Subcutaneous abdominal adipose tissue (tissue), 5 donors: ENCODE results near the gene ZCWPW1.
A peak's percentile ranks its signal among the peaks of the same experiment; 100 is the strongest.
"Not testable (repeated sequence)": the region's sequence is repeated elsewhere in the genome, so short reads cannot be mapped to it uniquely, and the experiment has no call there.

Experiments used
- H3K27ac ChIP-seq: one replicate; pipeline ENCODE4 v1.7.0; 2013; ENCODE audit warnings: low read depth, mild to moderate bottlenecking, inconsistent platforms, low read length, moderate library complexity
- H3K27me3 ChIP-seq, 5 donors: one replicate each; pipeline ENCODE4 v1.7.0; 2013; ENCODE audit warnings: low read length in 5 of 5, inconsistent platforms in 1 of 5; ENCODE audit not compliant: control insufficient read depth in 5 of 5, insufficient read depth in 4 of 5
- H3K36me3 ChIP-seq, 5 donors: one replicate each; pipeline ENCODE4 v1.7.0; 2013; ENCODE audit warnings: low read length in 5 of 5; ENCODE audit not compliant: control insufficient read depth in 5 of 5, insufficient read depth in 5 of 5
- H3K4me1 ChIP-seq, 5 donors: one replicate each; pipeline ENCODE4 v1.7.0; 2013; ENCODE audit warnings: low read length in 5 of 5, mild to moderate bottlenecking in 3 of 5, moderate library complexity in 1 of 5; ENCODE audit not compliant: control insufficient read depth in 5 of 5, insufficient read depth in 5 of 5
- H3K4me3 ChIP-seq, 5 donors: one replicate each; pipeline ENCODE4 v1.7.0; 2013; ENCODE audit warnings: low read length in 5 of 5, low read depth in 1 of 5
- H3K9ac ChIP-seq, 5 donors: one replicate each; pipeline ENCODE4 v1.7.0; 2013; ENCODE audit warnings: low read length in 5 of 5, mild to moderate bottlenecking in 4 of 5, moderate library complexity in 3 of 5
- H3K9me3 ChIP-seq, 5 donors: one replicate each; pipeline ENCODE4 v1.7.0; 2013; ENCODE audit warnings: low read length in 5 of 5; ENCODE audit not compliant: control insufficient read depth in 5 of 5
- donor health status: healthy.
- donor health status: healthy.
- donor health status: healthy.
- donor health status: healthy.
- donor health status: healthy.

The ZCWPW1 gene

GRCh38 chr7:100376066-100376465 lies 52.4 kb downstream of the ZCWPW1 start:
- Histone ChIP-seq H3K9me3 (no peaks in the 10 kb centered on the region), H3K4me3 (no peak overlapping the region), H3K27ac (no peak overlapping the region), H3K27me3 (no peaks in the 10 kb centered on the region), H3K4me1 (peaks cover 0 to 36% (median 23%) of the 10 kb centered on the region in 5 donors), H3K36me3 (no peaks in the 10 kb centered on the region), H3K9ac (no peak overlapping the region)

- H3K9ac ChIP-seq = no peak overlapping the region
- H3K36me3 ChIP-seq = no peaks in the 10 kb centered on the region
- no peaks in the 10 kb centered on the region for H3K27me3 ChIP-seq
- H3K4me1 ChIP-seq = peaks cover 0 to 46% (median 28%) of the 10 kb centered on the region in 5 donors
- no peaks in the 10 kb centered on the region for H3K9me3 ChIP-seq
- no peak overlapping the region for H3K27ac ChIP-seq
- peak overlapping the region in 1 of 5 donors; percentile 20 for H3K4me3 ChIP-seq
These were observed 53.9 kb downstream of the ZCWPW1 start for GRCh38 chr7:100374601-100375000.

- H3K36me3 ChIP-seq, H3K9me3 ChIP-seq, H3K9ac ChIP-seq, H3K27ac ChIP-seq, H3K27me3 ChIP-seq: not testable (repeated sequence)
- peaks cover 0 to 48% (median 28%) of the 10 kb centered on the region in 5 donors for H3K4me1 ChIP-seq
- H3K4me3 ChIP-seq = peak overlapping the region in 3 of 5 donors; percentile 11 to 49 (median 22)
These were observed 54.5 kb downstream of the ZCWPW1 start for GRCh38 chr7:100373870-100374598.

GRCh38 chr7:100373261-100373831 lies 55.2 kb downstream of the ZCWPW1 start, which contains the start of gene PILRA:
PILRA (plus strand) TSS chr7:100373487; CDS start chr7:100373657, 170 bp downstream.
- Histone ChIP-seq H3K9ac (peak within 1 kb of the TSS in 2 of 5 donors; percentile 33 to 47), H3K4me1 (peaks cover 0 to 53% (median 28%) of the 10 kb centered on the region in 5 donors), H3K4me3 (peak within 1 kb of the TSS in 4 of 5 donors; percentile 11 to 49 (median 24)), H3K36me3 (peaks cover 0 to 6% (median 3%) of the 10 kb centered on the region in 5 donors), H3K27ac (no peak within 1 kb of the TSS), H3K9me3 (no peaks in the 10 kb centered on the region), H3K27me3 (no peaks in the 10 kb centered on the region)

GRCh38 chr7:100372694-100373093 lies 55.8 kb downstream of the ZCWPW1 start:
- no peaks in the 10 kb centered on the region for H3K27me3 ChIP-seq
- H3K4me1 ChIP-seq = peaks cover 0 to 58% (median 31%) of the 10 kb centered on the region in 5 donors
- H3K36me3 ChIP-seq = peaks cover 0 to 9% (median 4%) of the 10 kb centered on the region in 5 donors
- H3K9me3 ChIP-seq = no peaks in the 10 kb centered on the region
- peak overlapping the region in 1 of 5 donors; percentile 49 for H3K4me3 ChIP-seq
- no peak overlapping the region for H3K27ac ChIP-seq
- H3K9ac ChIP-seq = peak overlapping the region in 2 of 5 donors; percentile 33 to 47

- Histone ChIP-seq H3K4me1 (peaks cover 0 to 59% (median 31%) of the 10 kb centered on the region in 5 donors), H3K4me3 (no peak overlapping the region), H3K27ac (no peak overlapping the region), H3K27me3 (no peaks in the 10 kb centered on the region), H3K36me3 (peaks cover 0 to 14% (median 9%) of the 10 kb centered on the region in 5 donors), H3K9me3 (no peaks in the 10 kb centered on the region), H3K9ac (peak overlapping the region in 2 of 5 donors; percentile 33 to 47)
These were observed 56.2 kb downstream of the ZCWPW1 start for GRCh38 chr7:100372256-100372655.

GRCh38 chr7:100371561-100372171 lies 56.8 kb downstream of the ZCWPW1 start:
- Histone ChIP-seq H3K27ac (no peak overlapping the region), H3K4me1 (peaks cover 0 to 61% (median 31%) of the 10 kb centered on the region in 5 donors), H3K36me3 (peaks cover 0 to 16% (median 10%) of the 10 kb centered on the region in 5 donors), H3K9me3 (no peaks in the 10 kb centered on the region), H3K9ac (no peak overlapping the region), H3K27me3 (no peaks in the 10 kb centered on the region), H3K4me3 (no peak overlapping the region)

GRCh38 chr7:100370746-100371145 lies 57.8 kb downstream of the ZCWPW1 start:
- H3K27ac ChIP-seq = no peak overlapping the region
- H3K27me3 ChIP-seq = no peaks in the 10 kb centered on the region
- H3K9me3 ChIP-seq = no peaks in the 10 kb centered on the region
- H3K9ac ChIP-seq = no peak overlapping the region
- no peak overlapping the region for H3K4me3 ChIP-seq
- peaks cover 0 to 61% (median 31%) of the 10 kb centered on the region in 5 donors for H3K4me1 ChIP-seq
- H3K36me3 ChIP-seq = peaks cover 0 to 16% (median 10%) of the 10 kb centered on the region in 5 donors

- no peak overlapping the region for H3K4me3 ChIP-seq
- H3K27me3 ChIP-seq = no peaks in the 10 kb centered on the region
- no peaks in the 10 kb centered on the region for H3K9me3 ChIP-seq
- H3K4me1 ChIP-seq = peaks cover 0 to 63% (median 31%) of the 10 kb centered on the region in 5 donors
- peak overlapping the region in 2 of 5 donors; percentile 23 to 31 for H3K9ac ChIP-seq
- H3K36me3 ChIP-seq = peaks cover 0 to 16% (median 10%) of the 10 kb centered on the region in 5 donors
- no peak overlapping the region for H3K27ac ChIP-seq
These were observed 58.2 kb downstream of the ZCWPW1 start for GRCh38 chr7:100370303-100370702.

- Histone ChIP-seq H3K9me3 (no peaks in the 10 kb centered on the region), H3K27ac (no peak overlapping the region), H3K36me3 (peaks cover 6 to 17% (median 13%) of the 10 kb centered on the region in 5 donors), H3K9ac (no peak overlapping the region), H3K4me1 (peaks cover 0 to 55% (median 31%) of the 10 kb centered on the region in 5 donors), H3K27me3 (no peaks in the 10 kb centered on the region), H3K4me3 (no peak overlapping the region)
These were observed 59.4 kb downstream of the ZCWPW1 start for GRCh38 chr7:100369105-100369504.
